Colonic mucosa (tissue), 4 donors: ENCODE results near the gene PCDHGB3. TPM values are rescaled to one million over a fixed set of nuclear protein-coding genes. Genes with fewer than 3 reads are reported as not detected.
"Not testable (repeated sequence)": the region's sequence is repeated elsewhere in the genome, so short reads cannot be mapped to it uniquely, and the experiment has no call there.

Experiments
- DNase-seq: peaks from one replicate; pipeline ENCODE4 v3.0.0-alpha.2; 2020
- H3K27ac ChIP-seq: fragments of 200-600 bp; one replicate; pipeline ENCODE4 v1.8.0; 2021
- H3K27me3 ChIP-seq: fragments of 200-600 bp; one replicate; pipeline ENCODE4 v1.8.0; 2021
- H3K36me3 ChIP-seq: fragments of 200-600 bp; one replicate; pipeline ENCODE4 v1.8.0; 2021
- H3K4me1 ChIP-seq: fragments of 200-600 bp; one replicate; pipeline ENCODE4 v1.8.0; 2021; ENCODE audit warnings: mild to moderate bottlenecking
- H3K4me3 ChIP-seq: fragments of 200-600 bp; one replicate; pipeline ENCODE4 v1.8.0; 2021
- H3K9ac ChIP-seq, 2 donors: one replicate each; pipeline ENCODE4 v1.7.0; 2013; ENCODE audit warnings: control low read depth in 2 of 2, low read depth in 2 of 2, low read length in 2 of 2
- H3K9me3 ChIP-seq: fragments of 200-600 bp; one replicate; pipeline ENCODE4 v1.8.0; 2021
- CTCF ChIP-seq: fragments of 200-600 bp; IDR thresholded peaks from one replicate; pipeline ENCODE4 v1.8.0; 2022; ENCODE audit warnings: antibody characterized with exemption, mild to moderate bottlenecking
- intact Hi-C: fragments of 100-400 bp; cut with DNase I; formaldehyde crosslinking; loops from one replicate; pipeline ENCODE4 v1.14.1; 2022
- total RNA-seq, 2 donors: library from RNA; stranded (reverse); fragmentation: NEBNext Ultra II Directional in 1 of 2; extraction: Animal tissue kit (Norgen Biotek cat#: 25700) in 1 of 2; gene quantifications; one replicate each; pipeline ENCODE4 v1.2.1, GENCODE V29; 2021
- donor health status: healthy.
- donor health status: DM: no; HTN: no; CAD: no.
- donor health status: DM: no; HTN: no; CAD: no.

PCDHGB3 gene
- total RNA-seq, 2 donors from 2014 or later, result 0.57 to 1.1 TPM

DNA sequence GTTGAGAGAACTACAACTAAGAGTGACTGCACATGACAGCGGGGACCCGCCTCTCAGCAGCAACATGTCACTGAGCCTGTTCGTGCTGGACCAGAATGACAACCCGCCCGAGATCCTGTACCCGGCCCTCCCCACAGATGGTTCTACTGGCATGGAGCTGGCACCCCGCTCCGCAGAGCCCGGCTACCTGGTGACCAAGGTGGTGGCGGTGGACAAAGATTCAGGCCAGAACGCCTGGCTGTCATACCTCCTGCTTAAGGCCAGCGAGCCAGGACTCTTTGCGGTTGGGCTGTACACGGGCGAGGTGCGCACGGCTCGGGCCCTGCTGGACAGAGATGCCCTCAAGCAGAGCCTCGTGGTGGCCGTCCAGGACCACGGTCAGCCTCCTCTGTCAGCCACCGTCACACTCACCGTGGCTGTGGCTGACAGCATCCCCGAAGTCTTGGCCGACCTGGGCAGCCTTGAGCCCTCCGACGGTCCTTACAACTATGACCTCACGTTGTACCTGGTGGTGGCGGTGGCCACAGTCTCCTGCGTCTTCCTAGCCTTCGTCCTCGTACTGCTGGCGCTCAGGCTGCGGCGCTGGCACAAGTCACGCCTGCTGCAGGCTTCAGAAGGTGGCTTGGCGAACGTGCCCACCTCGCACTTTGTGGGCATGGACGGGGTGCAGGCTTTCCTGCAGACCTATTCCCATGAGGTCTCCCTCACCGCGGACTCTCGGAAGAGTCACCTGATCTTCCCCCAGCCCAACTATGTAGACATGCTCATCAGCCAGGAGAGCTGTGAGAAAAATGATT lies 14.6 kb downstream of the PCDHGB3 start:
- Histone ChIP-seq H3K9ac (no peak overlapping the region), H3K27ac (no peak overlapping the region), H3K27me3 (no peaks in the 10 kb centered on the region), H3K4me1 (no peaks in the 10 kb centered on the region), H3K9me3 (peaks cover 3% of the 10 kb centered on the region), H3K4me3 (no peak overlapping the region), H3K36me3 (no peaks in the 10 kb centered on the region)
- DNase-seq, result no peak
- intact Hi-C loops, result no loop called here
- no peak for TF ChIP-seq CTCF

DNA sequence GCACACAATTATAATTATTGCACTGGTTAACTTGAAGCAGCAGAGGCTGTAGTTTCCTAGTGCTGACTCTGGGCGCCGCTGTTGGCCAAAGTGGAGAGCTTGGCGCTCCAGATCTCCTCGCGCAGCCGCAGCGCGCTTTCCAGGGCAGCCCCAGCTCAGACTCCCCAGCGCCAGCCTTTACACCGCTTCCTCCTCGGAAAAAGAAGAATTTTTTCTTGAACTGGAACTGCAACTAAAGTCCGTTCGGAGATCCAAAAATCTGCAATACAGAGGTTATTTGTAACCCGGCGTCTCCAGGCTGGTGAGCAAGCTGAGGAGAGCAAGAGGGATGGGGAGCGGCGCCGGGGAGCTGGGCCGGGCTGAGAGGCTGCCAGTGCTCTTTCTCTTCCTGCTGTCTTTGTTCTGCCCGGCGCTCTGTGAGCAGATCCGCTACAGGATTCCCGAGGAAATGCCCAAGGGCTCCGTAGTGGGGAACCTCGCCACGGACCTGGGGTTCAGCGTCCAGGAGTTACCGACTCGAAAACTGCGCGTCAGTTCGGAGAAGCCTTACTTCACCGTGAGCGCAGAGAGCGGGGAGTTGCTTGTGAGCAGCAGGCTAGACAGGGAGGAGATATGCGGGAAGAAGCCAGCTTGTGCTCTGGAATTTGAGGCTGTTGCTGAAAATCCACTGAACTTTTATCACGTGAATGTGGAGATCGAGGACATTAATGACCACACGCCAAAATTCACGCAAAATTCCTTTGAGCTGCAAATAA lies 17.7 kb downstream of the PCDHGB3 start, which contains the start of gene PCDHGB4:
Gene PCDHGB4 (plus strand): TSS at position 142 of the 755 bp plus-strand sequence. CDS start 187 bp downstream, at position 329.
- H3K27me3 ChIP-seq, H3K9me3 ChIP-seq, intact Hi-C loops, H3K4me1 ChIP-seq, H3K9ac ChIP-seq, H3K36me3 ChIP-seq, H3K27ac ChIP-seq, DNase-seq, H3K4me3 ChIP-seq: not testable (repeated sequence)

GRCh38 chr5:141388661-141389060 lies 18.6 kb downstream of the PCDHGB3 start:
- Histone ChIP-seq H3K27me3 (no peaks in the 10 kb centered on the region), H3K9me3 (peaks cover 3% of the 10 kb centered on the region), H3K36me3 (no peaks in the 10 kb centered on the region), H3K9ac (no peak overlapping the region), H3K4me3 (no peak overlapping the region), H3K27ac (no peak overlapping the region), H3K4me1 (no peaks in the 10 kb centered on the region)
- no peak for TF ChIP-seq CTCF
- no peak for DNase-seq
- intact Hi-C loops, result no loop called here

DNA sequence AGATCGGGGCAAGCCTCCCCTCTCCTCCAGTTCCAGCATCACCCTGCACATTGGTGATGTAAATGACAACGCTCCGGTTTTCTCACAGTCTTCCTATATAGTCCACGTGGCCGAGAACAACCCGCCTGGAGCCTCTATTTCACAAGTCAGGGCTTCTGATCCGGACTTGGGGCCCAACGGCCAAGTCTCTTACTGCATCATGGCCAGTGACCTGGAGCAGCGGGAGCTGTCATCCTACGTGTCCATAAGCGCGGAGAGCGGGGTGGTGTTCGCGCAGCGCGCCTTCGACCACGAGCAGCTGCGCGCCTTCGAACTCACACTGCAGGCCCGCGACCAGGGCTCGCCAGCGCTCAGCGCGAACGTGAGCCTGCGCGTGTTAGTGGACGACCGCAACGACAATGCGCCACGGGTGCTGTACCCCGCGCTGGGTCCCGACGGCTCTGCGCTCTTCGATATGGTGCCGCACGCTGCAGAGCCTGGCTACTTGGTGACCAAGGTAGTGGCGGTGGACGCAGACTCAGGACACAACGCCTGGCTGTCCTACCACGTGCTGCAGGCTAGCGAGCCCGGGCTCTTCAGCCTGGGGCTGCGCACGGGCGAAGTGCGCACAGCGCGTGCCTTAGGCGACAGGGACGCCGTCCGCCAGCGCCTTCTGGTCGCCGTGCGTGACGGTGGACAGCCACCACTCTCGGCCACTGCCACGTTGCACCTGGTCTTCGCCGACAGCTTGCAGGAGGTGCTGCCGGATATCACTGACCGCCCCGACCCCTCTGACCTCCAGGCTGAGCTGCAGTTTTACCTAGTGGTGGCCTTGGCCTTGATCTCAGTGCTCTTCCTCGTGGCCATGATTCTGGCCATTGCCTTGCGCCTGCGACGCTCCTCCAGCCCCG lies 19.4 kb downstream of the PCDHGB3 start:
- intact Hi-C loops, result no loop called here
- Histone ChIP-seq H3K9me3 (peaks cover 3% of the 10 kb centered on the region), H3K9ac (no peak overlapping the region), H3K4me1 (no peaks in the 10 kb centered on the region), H3K27me3 (no peaks in the 10 kb centered on the region), H3K36me3 (no peaks in the 10 kb centered on the region), H3K4me3 (no peak overlapping the region), H3K27ac (no peak overlapping the region)
- no peak for TF ChIP-seq CTCF
- DNase-seq, result no peak

GRCh38 chr5:141392429-141393198 lies 22.6 kb downstream of the PCDHGB3 start, which contains the start of gene PCDHGA8:
PCDHGA8 (plus strand) TSS chr5:141392633; CDS start chr5:141392814, 181 bp downstream.
- intact Hi-C loops, result no loop called here
- Histone ChIP-seq H3K4me1 (no peaks in the 10 kb centered on the region), H3K27me3 (no peaks in the 10 kb centered on the region), H3K9ac (no peak within 1 kb of the TSS), H3K36me3 (no peaks in the 10 kb centered on the region), H3K4me3 (no peak within 1 kb of the TSS), H3K9me3 (no peaks in the 10 kb centered on the region), H3K27ac (no peak within 1 kb of the TSS)
- DNase-seq, result no peak
- TF ChIP-seq CTCF, result no peak
